Body of pancreas (tissue), 4 donors: ENCODE results near the gene STARD9.

Experiments
- CTCF ChIP-seq, 7 experiments: fragments of 450-650 bp in 4 of 7; fragments of 200-600 bp in 3 of 7; sonication (generic) in 3 of 7; IDR thresholded peaks; one replicate each; pipeline ENCODE4 v1.5.1; 2016 to 2019; ENCODE audit warnings: antibody characterized with exemption in 7 of 7
- POLR2A ChIP-seq, 3 donors: fragments of 450-650 bp; IDR thresholded peaks; one replicate each; pipeline ENCODE4 v1.6.1; 2016; ENCODE audit warnings: antibody characterized with exemption in 3 of 3, mild to moderate bottlenecking in 2 of 3

DNA sequence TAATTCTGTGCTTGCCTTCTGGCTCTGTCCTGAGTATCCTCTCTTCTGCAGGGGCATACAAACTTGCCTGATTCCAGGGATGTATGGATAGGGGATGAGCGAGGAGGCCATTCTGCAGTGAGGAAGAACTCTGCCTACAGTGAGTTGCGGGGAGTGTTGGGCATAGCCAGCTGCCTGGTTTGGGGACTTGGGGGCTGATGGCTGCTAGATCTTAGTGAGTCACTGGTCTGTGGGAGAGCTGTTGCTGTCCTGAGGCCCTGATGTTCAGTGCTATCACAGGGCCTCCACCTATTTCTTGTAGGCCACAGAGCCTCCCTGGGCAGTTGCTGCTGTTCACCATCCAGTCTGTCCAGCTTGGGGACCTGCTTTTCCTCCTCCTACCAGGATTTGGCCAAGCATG is 141.2 kb downstream of the STARD9 start:
- TF ChIP-seq CTCF (IDR thresholded peaks at IDR 0.05) (no peak), POLR2A (IDR thresholded peaks at IDR 0.05) (no peak)
